K562 (cell line): ENCODE results near the gene SYT14. TPM values are rescaled to one million over a fixed set of nuclear protein-coding genes. Genes with fewer than 3 reads are reported as not detected.

Experiments
- ATAC-seq: fragments of 200-7000 bp; cut with Tn5 transposase; 3 replicates; pipeline ENCODE4 v1.9.1; 2020; ENCODE audit warnings: moderate library complexity
- BruUV-seq: library from RNA; stranded (reverse); fragments of 400-500 nt; replicated peaks from 2 replicates; lab custom pipeline; 2021; lab: Mats Ljungman, UMichigan
- CTCF ChIA-PET: fragments of 300-600 bp; formaldehyde crosslinking; extraction: SDS; loops from one replicate; lab custom pipeline; 2021; ENCODE audit warnings: low intra/inter-chr PET ratio; lab: Yijun Ruan, JAX
- POLR2A ChIA-PET: fragments of 300-600, 350-650 bp; sonication (Branson Sonifier 250); formaldehyde crosslinking; extraction: SDS; loops from one replicate; lab custom pipeline; 2021; ENCODE audit warnings: antibody characterized with exemption, inconsistent platforms; lab: Yijun Ruan, JAX
- DNase-seq, 4 experiments: peaks; one replicate each; pipeline versions ENCODE4 v3.0.0 to v3.0.0-alpha.2; 2011 to 2018; ENCODE audit warnings: low spot score in 3 of 4, mixed read lengths in 3 of 4; ENCODE audit errors: extremely low read depth in 1 of 4
- FAIRE-seq: peaks from 2 replicates; lab custom pipeline; 2011; peaks lifted over from hg19 to GRCh38; lab: Jason Lieb, UNC
- H2AFZ ChIP-seq: 2 replicates; pipeline ENCODE4 v1.6.0; 2011; ENCODE audit warnings: low read depth, low read length, control low read depth, inconsistent platforms
- H3K27ac ChIP-seq: fragments of 200-600 bp; 3 replicates; pipeline ENCODE4 v1.8.0; 2011; ENCODE audit warnings: low read depth, mild to moderate bottlenecking, control low read depth, inconsistent platforms, low read length, moderate library complexity, mixed read lengths; ENCODE audit errors: extremely low read depth
- H3K27me3 ChIP-seq, 2 experiments: fragments of 300-600 bp in 1 of 2; 2 replicates in 1 of 2; 3 replicates in 1 of 2; pipeline versions ENCODE4 v1.6.0 to v1.8.0; 2011; ENCODE audit warnings: inconsistent platforms in 2 of 2, low read length in 2 of 2, mild to moderate bottlenecking in 1 of 2, mixed read lengths in 1 of 2, moderate library complexity in 1 of 2; ENCODE audit not compliant: control insufficient read depth in 2 of 2, insufficient read depth in 2 of 2
- H3K36me3 ChIP-seq: fragments of 300-600 bp; 3 replicates; pipeline ENCODE4 v1.8.0; 2011; ENCODE audit warnings: mild to moderate bottlenecking, low read length, inconsistent platforms; ENCODE audit not compliant: control insufficient read depth, insufficient read depth
- H3K4me1 ChIP-seq, 2 experiments: fragments of 200-600 bp in 1 of 2; replicated peaks in 1 of 2; 2 replicates in 1 of 2; 3 replicates in 1 of 2; pipeline versions ENCODE4 v1.5.1 to v1.8.0; 2011; ENCODE audit warnings: inconsistent platforms in 2 of 2, low read length in 2 of 2, mild to moderate bottlenecking in 1 of 2, mixed read lengths in 1 of 2, moderate library complexity in 1 of 2; ENCODE audit not compliant: control insufficient read depth in 2 of 2, insufficient read depth in 2 of 2
- H3K4me2 ChIP-seq: 2 replicates; pipeline ENCODE4 v1.6.1; 2011; ENCODE audit warnings: low read length, control low read depth, inconsistent platforms, mixed read lengths; ENCODE audit not compliant: insufficient read depth
- H3K4me3 ChIP-seq: fragments of 200-600 bp; sonication (generic), shearing (Covaris generic); 2 replicates; pipeline ENCODE4 v1.5.1; 2016; ENCODE audit warnings: control low read depth, inconsistent platforms
- H3K79me2 ChIP-seq: fragments of 200-600 bp; 3 replicates; pipeline ENCODE4 v1.8.0; 2011; ENCODE audit warnings: low read length, inconsistent platforms; ENCODE audit not compliant: control insufficient read depth, insufficient read depth
- H3K9ac ChIP-seq, 2 experiments: 2 replicates each; pipeline versions ENCODE4 v1.6.0 to v1.6.1; 2011; ENCODE audit warnings: low read depth in 2 of 2, low read length in 2 of 2, control low read depth in 1 of 2, inconsistent platforms in 1 of 2, mild to moderate bottlenecking in 1 of 2, mixed read lengths in 1 of 2; ENCODE audit not compliant: insufficient read depth in 1 of 2
- H3K9me1 ChIP-seq: one replicate; pipeline ENCODE4 v1.6.0; 2011; ENCODE audit warnings: inconsistent platforms, mild to moderate bottlenecking, low read length, moderate library complexity; ENCODE audit not compliant: control insufficient read depth, insufficient read depth
- H3K9me3 ChIP-seq: replicated peaks from 2 replicates; pipeline ENCODE4 v1.5.1; 2011; ENCODE audit warnings: low read depth, low read length, inconsistent platforms; ENCODE audit not compliant: control insufficient read depth, insufficient read depth
- H4K20me1 ChIP-seq: replicated peaks from 2 replicates; pipeline ENCODE4 v1.6.1; 2011; ENCODE audit warnings: low read length, inconsistent platforms, mixed read lengths; ENCODE audit not compliant: control insufficient read depth, insufficient read depth
- ATF3 ChIP-seq, 2 experiments: fragments of 450-650 bp in 1 of 2; sonication (generic) in 1 of 2; formaldehyde crosslinking in 1 of 2; IDR thresholded peaks in 1 of 2; conservative IDR thresholded peaks in 1 of 2; 2 replicates each; pipeline versions ENCODE4 v1.6.1 to v1.8.1; 2016 to 2023; ENCODE audit warnings: mild to moderate bottlenecking in 2 of 2, moderate library complexity in 2 of 2, inconsistent platforms in 1 of 2, missing genetic modification reagents in 1 of 2
- IRF1 ChIP-seq: sonication (generic); formaldehyde crosslinking; IDR thresholded peaks from 2 replicates; pipeline ENCODE4 v1.8.0; 2022; ENCODE audit warnings: missing genetic modification reagents, mild to moderate bottlenecking, borderline replicate concordance
- NFIC ChIP-seq: fragments of 450-650 bp; IDR thresholded peaks from 2 replicates; pipeline ENCODE4 v1.6.1; 2017; ENCODE audit warnings: mild to moderate bottlenecking, inconsistent platforms
- NFIX ChIP-seq: fragments of 250-450 bp; sonication (Bioruptor Pico); IDR thresholded peaks from 2 replicates; pipeline ENCODE4 v1.4.0; 2020; ENCODE audit warnings: low read depth, mild to moderate bottlenecking, moderate library complexity
- POLR2AphosphoS2 ChIP-seq: IDR thresholded peaks from 2 replicates; pipeline ENCODE4 v1.6.1; 2012; ENCODE audit warnings: low read length, improper control_type of control experiment
- RBM39 ChIP-seq: fragments of 200-400 bp; formaldehyde crosslinking; optimal IDR thresholded peaks from 2 replicates; pipeline ENCODE3; 2018; ENCODE audit warnings: low read depth, low read length
- ZFX ChIP-seq: sonication (generic); formaldehyde crosslinking; IDR thresholded peaks from 2 replicates; pipeline ENCODE4 v1.8.0; 2022; ENCODE audit warnings: mild to moderate bottlenecking, missing genetic modification reagents, moderate library complexity
- ZNF583 ChIP-seq: fragments of 250-450 bp; sonication (Bioruptor Pico); IDR thresholded peaks from 2 replicates; pipeline ENCODE4 v1.4.0; 2020
- WGBS: fragments of 100-300 bp; shearing (Covaris generic); methylation state at CpG from one replicate; pipeline ENCODE4 v1.1.6; 2016; ENCODE audit warnings: low coverage, mixed read lengths; ENCODE audit not compliant: insufficient coverage; ENCODE audit errors: missing lambda C conversion rate; 5-methylcytosine and 5-hydroxymethylcytosine counted together
- in situ Hi-C: fragments of 300-500 bp; cut with MboI; formaldehyde crosslinking; loops from 4 replicates; pipeline ENCODE4 v1.15.0; 2018; ENCODE audit warnings: inconsistent platforms, mixed read lengths
- intact Hi-C: fragments of 100-400 bp; cut with micrococcal nuclease; formaldehyde crosslinking; loops from 2 replicates; pipeline ENCODE4 v1.14.2; 2022
- polyA plus RNA-seq, 8 experiments: library from polyadenylated mRNA; depleted of rRNA in 4 of 8; stranded (reverse) in 5 of 8; unstranded in 3 of 8; fragments of >200 nt; fragmentation: Nextera tagmentation in 2 of 8; fragmentation: Illumina TruSeq in 1 of 8; extraction: Ambion mirVana in 2 of 8; extraction: Trizol in 1 of 8; gene quantifications; 2 replicates each; pipeline versions ENCODE4 v1.2.1 to v1.2.3, GENCODE V29; 2011 to 2014; ENCODE audit warnings: inconsistent platforms in 1 of 8, missing spikeins in 1 of 8
- total RNA-seq, 7 experiments: library from RNA; depleted of rRNA in 6 of 7; stranded (reverse); fragments of >200 nt in 6 of 7; fragmentation: Illumina TruSeq in 2 of 7; extraction: Trizol in 2 of 7; gene quantifications; 2 replicates each; pipeline versions ENCODE4 v1.2.1 to v1.2.3, GENCODE V29; 2011 to 2021; ENCODE audit warnings: low replicate concordance in 1 of 7

Gene SYT14
- total and polyA plus RNA-seq, 9 of the 15 experiments (the other 6 are each of a cell fraction or from before 2014, with no cell fraction given) = 0.01 to 0.04 TPM; not detected in 7

GRCh38 chr1:210022044-210022443 lies 84.0 kb downstream of the SYT14 start:
- TF ChIP-seq NFIX (CRISPR knock-in tag) (peak; percentile 92), ZNF583 (no peak), NFIC (peak; percentile 89), RBM39 (no peak), IRF1 (no peak), ZFX (no peak)
- BruUV-seq = no TSS peak
- ChIA-PET POLR2A (no interaction called here), CTCF (no interaction called here)
- Histone ChIP-seq H3K36me3 (no peaks in the 10 kb centered on the region), H3K9me1 (no peaks in the 10 kb centered on the region), H3K4me3 (no peak overlapping the region), H3K27ac (no peak overlapping the region), H3K9me3 (no peaks in the 10 kb centered on the region), H3K4me1 (no peaks in the 10 kb centered on the region), H3K4me2 (no peak overlapping the region), H4K20me1 (no peaks in the 10 kb centered on the region), H3K9ac (no peak overlapping the region), H2AFZ (no peak overlapping the region), H3K79me2 (no peaks in the 10 kb centered on the region), H3K27me3 (no peaks in the 10 kb centered on the region)
- intact Hi-C loops = no loop called here
- no peak for DNase-seq
- ATAC-seq = no peak
- in situ Hi-C loops = no loop called here
- no peak for FAIRE-seq

- ATAC-seq (no peak), FAIRE-seq (no peak), DNase-seq (no peak)
- no peaks in the 10 kb centered on the region for H3K79me2 ChIP-seq
- H3K9ac ChIP-seq = no peak overlapping the region
- H3K27me3 ChIP-seq = no peaks in the 10 kb centered on the region
- no peaks in the 10 kb centered on the region for H3K4me1 ChIP-seq
- ChIA-PET CTCF (interaction anchor here (0.7 kb wide), 1 partner anchor 381 kb away, joined by 3 read pairs; no protein-coding TSS in a partner anchor), POLR2A (no interaction called here)
- TF ChIP-seq ATF3 (IDR thresholded peaks at IDR 0.05) = peak; percentile 32; the same call in 1 of the 2 replicates
- TF ChIP-seq ATF3 (CRISPR knock-in tag; conservative IDR thresholded peaks at IDR 0.05) = no peak
- no peak for TF ChIP-seq POLR2AphosphoS2
- in situ Hi-C loops (no loop called here), intact Hi-C loops (no loop called here)
- H3K4me2 ChIP-seq = no peak overlapping the region
- 0% methylated on average over 2 of the region's 2 CpGs for WGBS
- H3K27ac ChIP-seq = no peak overlapping the region
- no peaks in the 10 kb centered on the region for H3K9me1 ChIP-seq
- H3K36me3 ChIP-seq = no peaks in the 10 kb centered on the region
- no peaks in the 10 kb centered on the region for H4K20me1 ChIP-seq
- no peak overlapping the region for H2AFZ ChIP-seq
- H3K9me3 ChIP-seq = no peaks in the 10 kb centered on the region
- no peak overlapping the region for H3K4me3 ChIP-seq
- BruUV-seq = no TSS peak
These were observed 86.3 kb downstream of the SYT14 start for GRCh38 chr1:210024282-210024681.
